Activated T-cell treated with anti-CD3 and anti-CD28 coated beads for 24 hours (primary cell): ENCODE measurements around the gene ARID3C.
"Not testable (repeated sequence)": the region's sequence is repeated elsewhere in the genome, so short reads cannot be mapped to it uniquely, and the experiment has no call there.

ENCODE experiments used
- DNase-seq: peaks from one replicate; pipeline ENCODE4 v3.0.0-alpha.2; 2020; ENCODE audit warnings: low read depth

ARID3C gene

GRCh38 chr9:34651876-34652601 is 23.2 kb upstream of the ARID3C start, which contains the start of gene IL11RA:
TSS of gene IL11RA (plus strand) at chr9:34652185. CDS start at chr9:34655218, 3,033 bp downstream.
- DNase-seq, result peak; percentile 50

GRCh38 chr9:34651321-34651720 is 22.5 kb upstream of the ARID3C start:
- DNase-seq, result no peak

GRCh38 chr9:34650816-34651215 is 21.9 kb upstream of the ARID3C start:
- DNase-seq, result no peak

- no peak for DNase-seq
Measured at GRCh38 chr9:34648673-34649072, 19.8 kb upstream of the ARID3C start.

- DNase-seq, result no peak
Measured at GRCh38 chr9:34647651-34648050, 18.8 kb upstream of the ARID3C start.

- no peak for DNase-seq
Measured at GRCh38 chr9:34647084-34647403, 18.2 kb upstream of the ARID3C start.

- DNase-seq, result peak; percentile 95
Measured at GRCh38 chr9:34646211-34647083, 17.6 kb upstream of the ARID3C start, which contains the start of gene GALT. TSS of gene GALT (plus strand) at chr9:34646675. CDS start at chr9:34646705, 30 bp downstream.

GRCh38 chr9:34644766-34645314 is 16.0 kb upstream of the ARID3C start:
- no peak for DNase-seq

- DNase-seq, result no peak
Measured at GRCh38 chr9:34642679-34643078, 13.8 kb upstream of the ARID3C start.

GRCh38 chr9:34639322-34639721 is 10.5 kb upstream of the ARID3C start:
- DNase-seq, result not testable (repeated sequence)

GRCh38 chr9:34638138-34638445 is 9.2 kb upstream of the ARID3C start:
- DNase-seq, result no peak

- DNase-seq, result peak; percentile 89
Measured at GRCh38 chr9:34637356-34638137, 8.7 kb upstream of the ARID3C start, which contains the start of gene SIGMAR1. TSS of gene SIGMAR1 (minus strand) at chr9:34637787. CDS start at chr9:34637697, 90 bp downstream.

GRCh38 chr9:34636791-34637355 is 8.0 kb upstream of the ARID3C start:
- peak; percentile 12 for DNase-seq

GRCh38 chr9:34635556-34635955 is 6.7 kb upstream of the ARID3C start:
- DNase-seq, result no peak

GRCh38 chr9:34634551-34635248 is 5.8 kb upstream of the ARID3C start:
- no peak for DNase-seq

GRCh38 chr9:34633851-34634550 is 5.1 kb upstream of the ARID3C start:
- DNase-seq, result peak; percentile 62

GRCh38 chr9:34633166-34633565 is 4.3 kb upstream of the ARID3C start:
- DNase-seq, result no peak

GRCh38 chr9:34630402-34631154 is 1.7 kb upstream of the ARID3C start:
- DNase-seq, result no peak

- DNase-seq, result no peak
Measured at GRCh38 chr9:34629491-34629808, 584 bp upstream of the ARID3C start.
